ENCODE data around the gene ZMAT5. TPM values are rescaled to one million over a fixed set of nuclear protein-coding genes. Genes with fewer than 3 reads are reported as not detected.

The ZMAT5 gene
- total RNA-seq, 2 donors from 2014 or later, result 9.1 to 9.9 TPM

GRCh38 chr22:29732883-29733282, 33.9 kb downstream of the ZMAT5 start:
- no peaks in the 10 kb centered on the region for H3K27me3 ChIP-seq
- no peak for TF ChIP-seq POLR2A (IDR thresholded peaks at IDR 0.05)
- TF ChIP-seq CTCF (IDR thresholded peaks at IDR 0.05), result no peak
- ATAC-seq (no peak), DNase-seq (no peak)
- WGBS, 2 donors, result 81 to 85% methylated on average over 4 to 6 of the region's 6 CpGs
- H3K4me1 ChIP-seq, result peaks cover 15% of the 10 kb centered on the region
- H3K36me3 ChIP-seq (replicated peaks in 1 of 2; ENCODE audit: insufficient read depth in 1 of 2, low read depth in 2 of 2), result no peaks in the 10 kb centered on the region
- peak overlapping the region in 2 of 4 donors; percentile 30 to 41 for H3K27ac ChIP-seq
- intact Hi-C loops (cut with DNase I), result no loop called here
- H3K9me3 ChIP-seq, result no peaks in the 10 kb centered on the region
- no peak overlapping the region for H3K4me3 ChIP-seq

GRCh38 chr22:29731058-29731850, 35.6 kb downstream of the ZMAT5 start:
- H3K36me3 ChIP-seq (replicated peaks in 1 of 2; ENCODE audit: insufficient read depth in 1 of 2, low read depth in 2 of 2), result no peaks in the 10 kb centered on the region

GRCh38 chr22:29729161-29729560, 37.6 kb downstream of the ZMAT5 start:
- Histone ChIP-seq H3K36me3 (replicated peaks in 1 of 2; ENCODE audit: insufficient read depth in 1 of 2, low read depth in 2 of 2) (no peaks in the 10 kb centered on the region), H3K27ac (no peak overlapping the region), H3K4me3 (no peak overlapping the region), H3K4me1 (peaks cover 13% of the 10 kb centered on the region), H3K27me3 (no peaks in the 10 kb centered on the region), H3K9me3 (no peaks in the 10 kb centered on the region)
- no peak for TF ChIP-seq CTCF (IDR thresholded peaks at IDR 0.05)
- no peak for TF ChIP-seq POLR2A (IDR thresholded peaks at IDR 0.05)
- ATAC-seq (no peak), DNase-seq (no peak)
- 85 to 90% methylated on average over 18 to 20 of the region's 20 CpGs for WGBS, 2 donors
- intact Hi-C loops (cut with DNase I), result no loop called here

More at GRCh38 chr22:29731058-29731850, 35.6 kb downstream of the ZMAT5 start:
- no peak for ATAC-seq
- WGBS, 2 donors, result 81 to 82% methylated on average over 13 to 17 of the region's 18 CpGs
- Histone ChIP-seq H3K4me3 (no peak overlapping the region), H3K27me3 (no peaks in the 10 kb centered on the region), H3K9me3 (no peaks in the 10 kb centered on the region), H3K4me1 (peaks cover 15% of the 10 kb centered on the region), H3K27ac (no peak overlapping the region)
- no peak for TF ChIP-seq CTCF (IDR thresholded peaks at IDR 0.05)
- TF ChIP-seq POLR2A (IDR thresholded peaks at IDR 0.05), result no peak
- intact Hi-C loops (cut with DNase I), result no loop called here
- no peak for DNase-seq

- DNase-seq (peak in 3 of 4 donors; percentile 32 to 49 (median 39)), ATAC-seq (no peak)
- Histone ChIP-seq H3K27me3 (no peaks in the 10 kb centered on the region), H3K4me3 (no peak overlapping the region), H3K36me3 (replicated peaks in 1 of 2; ENCODE audit: insufficient read depth in 1 of 2, low read depth in 2 of 2) (no peaks in the 10 kb centered on the region), H3K27ac (no peak overlapping the region), H3K4me1 (no peaks in the 10 kb centered on the region), H3K9me3 (no peaks in the 10 kb centered on the region)
- intact Hi-C loops (cut with DNase I), result no loop called here
- TF ChIP-seq POLR2A (IDR thresholded peaks at IDR 0.05) (no peak), CTCF (IDR thresholded peaks at IDR 0.05) (peak in 3 of 7 experiments; percentile 7 to 32 (median 12))
- WGBS, 2 donors, result 9 to 15% methylated on average over 8 to 16 of the region's 17 CpGs
Observed at GRCh38 chr22:29727131-29727523, 39.7 kb downstream of the ZMAT5 start.
